ENCODE measurements around the gene TENM4. TPM values are rescaled to one million over a fixed set of nuclear protein-coding genes. Genes with fewer than 3 reads are reported as not detected.

Gene TENM4
- polyA plus RNA-seq, 2 of the 4 experiments (the other 2 are of a cell fraction) = 0.06 to 0.31 TPM

DNA sequence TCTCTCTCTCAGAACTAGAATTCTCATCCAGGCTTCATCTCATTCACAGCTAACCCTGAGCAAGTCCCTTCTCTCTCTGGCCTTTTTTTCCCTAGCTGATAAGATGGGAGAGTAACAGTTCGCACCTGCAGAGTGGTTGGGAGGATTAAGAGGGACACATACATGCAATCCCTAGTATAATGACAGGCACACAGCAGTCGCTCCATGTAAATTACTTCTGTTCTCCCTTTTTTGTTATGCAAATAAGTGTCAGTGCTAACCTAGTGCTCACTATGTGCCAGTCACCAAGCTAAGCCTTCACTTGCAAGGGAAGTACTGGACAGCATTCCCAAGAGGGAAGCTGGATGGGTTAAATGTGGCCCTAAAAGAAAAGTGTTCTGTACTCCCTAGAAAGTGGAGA is 63.4 kb downstream of the TENM4 start:
- ChIA-PET POLR2A (no interaction called here), CTCF (interaction anchor here (1.4 kb wide), 1 partner anchor 732 kb away, joined by 3 read pairs; no protein-coding TSS in a partner anchor)
- Histone ChIP-seq H3K4me1 (no peaks in the 10 kb centered on the region), H3K4me2 (no peak overlapping the region), H3K4me3 (no peak overlapping the region), H3K27ac (no peak overlapping the region), H3K9me3 (no peaks in the 10 kb centered on the region)
- ATAC-seq (no peak), DNase-seq (ENCODE audit: low read depth in 1 of 2, low spot score in 1 of 2) (no peak), FAIRE-seq (no peak)
- 10% methylated on average over 2 of the region's 2 CpGs for WGBS (ENCODE audit: missing lambda C conversion rate)
- TF ChIP-seq RARB (CRISPR knock-in tag; IDR thresholded peaks at IDR 0.05) (no peak), GATA3 (IDR thresholded peaks at IDR 0.05; ENCODE audit: borderline replicate concordance) (no peak), HOXA7 (CRISPR knock-in tag; IDR thresholded peaks at IDR 0.05) (no peak), EHF (CRISPR knock-in tag; IDR thresholded peaks at IDR 0.05) (no peak)

- Histone ChIP-seq H3K9me3 (no peaks in the 10 kb centered on the region), H3K4me3 (no peak overlapping the region), H3K4me1 (no peaks in the 10 kb centered on the region), H3K4me2 (no peak overlapping the region), H3K27ac (no peak overlapping the region)
- ChIA-PET CTCF (interaction anchor here (1.2 to 1.4 kb wide), 2 partner anchors 25 to 730 kb away, joined by 3 to 6 read pairs; no protein-coding TSS in a partner anchor), POLR2A (no interaction called here)
- no peak for ATAC-seq
- TF ChIP-seq TP53 (CRISPR knock-in tag; IDR thresholded peaks at IDR 0.05) (no peak), RAD21 (conservative IDR thresholded peaks at IDR 0.05 in 1 of 2, IDR thresholded peaks at IDR 0.05 in 1 of 2) (no peak), RARB (CRISPR knock-in tag; IDR thresholded peaks at IDR 0.05) (no peak), KDM1A (IDR thresholded peaks at IDR 0.05; ENCODE audit: low read depth) (no peak), MYC (IDR thresholded peaks at IDR 0.05; ENCODE audit: borderline replicate concordance, low read length) (no peak), ZC3H11A (IDR thresholded peaks at IDR 0.05) (no peak), RNF2 (IDR thresholded peaks at IDR 0.05; ENCODE audit: borderline replicate concordance, low read depth) (no peak)
- TF ChIP-seq, protein P1, sequence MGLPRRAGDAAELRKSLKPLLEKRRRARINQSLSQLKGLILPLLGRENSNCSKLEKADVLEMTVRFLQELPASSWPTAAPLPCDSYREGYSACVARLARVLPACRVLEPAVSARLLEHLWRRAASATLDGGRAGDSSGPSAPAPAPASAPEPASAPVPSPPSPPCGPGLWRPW (IDR thresholded peaks at IDR 0.05) = no peak
- FAIRE-seq = no peak
- 20% methylated on average over 3 of the region's 3 CpGs for WGBS (ENCODE audit: missing lambda C conversion rate)
- DNase-seq (ENCODE audit: low read depth in 1 of 2, low spot score in 1 of 2) = no peak
These were observed 64.8 kb downstream of the TENM4 start for GRCh38 chr11:79375818-79376550.

DNA sequence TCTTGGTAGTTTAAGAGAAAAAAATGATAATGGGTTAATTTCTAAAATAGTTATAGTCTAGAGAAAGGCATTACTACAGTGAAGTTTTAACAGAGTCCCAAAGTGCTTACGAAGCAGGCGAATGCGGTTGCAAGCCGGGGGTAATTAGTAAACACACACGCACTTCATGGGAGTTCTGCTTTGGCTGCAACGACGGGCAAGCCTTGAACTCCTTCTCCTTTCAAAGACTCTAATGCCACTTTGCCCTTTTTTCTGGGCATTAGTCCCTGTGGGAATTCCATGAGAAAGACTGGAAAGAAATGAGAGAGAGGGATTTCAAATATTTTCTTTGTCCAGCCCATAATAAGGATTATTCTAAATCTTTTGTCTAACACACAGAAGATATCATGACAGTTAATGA is 66.1 kb downstream of the TENM4 start:
- H3K9me3 ChIP-seq = no peaks in the 10 kb centered on the region
- ATAC-seq = no peak
- TF ChIP-seq BHLHE40 (IDR thresholded peaks at IDR 0.05; ENCODE audit: low read depth, low read length) (no peak), TP53 (CRISPR knock-in tag; IDR thresholded peaks at IDR 0.05) (no peak), TFCP2L1 (CRISPR knock-in tag; IDR thresholded peaks at IDR 0.05) (no peak), FOSL2 (IDR thresholded peaks at IDR 0.05) (no peak), FOSL2 (CRISPR knock-in tag; IDR thresholded peaks at IDR 0.05) (no peak), EHMT2 (IDR thresholded peaks at IDR 0.05; ENCODE audit: low read depth) (no peak), ELK1 (IDR thresholded peaks at IDR 0.05; ENCODE audit: low read depth, low read length) (no peak), GATA3 (IDR thresholded peaks at IDR 0.05; ENCODE audit: borderline replicate concordance) (no peak), POLR2AphosphoS2 (conservative IDR thresholded peaks at IDR 0.05; ENCODE audit: low read length) (no peak), MYC (IDR thresholded peaks at IDR 0.05; ENCODE audit: borderline replicate concordance, low read length) (no peak), ZSCAN20 (CRISPR knock-in tag; IDR thresholded peaks at IDR 0.05) (no peak), MAZ (IDR thresholded peaks at IDR 0.05; ENCODE audit: borderline replicate concordance, low read depth, low read length) (no peak), EP300 (IDR thresholded peaks at IDR 0.05) (no peak), HDAC2 (IDR thresholded peaks at IDR 0.05) (no peak), HEYL (CRISPR knock-in tag; IDR thresholded peaks at IDR 0.05) (no peak), NFE2L2 (conservative IDR thresholded peaks at IDR 0.05; ENCODE audit: low read length) (no peak)
- TF ChIP-seq, protein P1 (IDR thresholded peaks at IDR 0.05) = no peak
- WGBS (ENCODE audit: missing lambda C conversion rate) = 59% methylated on average over 7 of the region's 7 CpGs
- no peak for DNase-seq (ENCODE audit: low read depth in 1 of 2, low spot score in 1 of 2)
- H3K4me2 ChIP-seq = no peak overlapping the region
- ChIA-PET CTCF (no interaction called here), POLR2A (no interaction called here)
- H3K4me1 ChIP-seq = no peaks in the 10 kb centered on the region
- no peak overlapping the region for H3K4me3 ChIP-seq
- H3K27ac ChIP-seq = no peak overlapping the region
- no peak for FAIRE-seq
